Myocyte (in vitro differentiated cells): Measurements from ENCODE around the gene CMIP. TPM values are rescaled to one million over a fixed set of nuclear protein-coding genes. Genes with fewer than 3 reads are reported as not detected.
A peak's percentile ranks its signal among the peaks of the same experiment; 100 is the strongest.

Experiments used
- DNase-seq: peaks from one replicate; pipeline ENCODE4 v3.0.0-alpha.2; 2012; ENCODE audit warnings: low read depth
- total RNA-seq: library from RNA; depleted of rRNA; stranded (reverse); fragments of >200 nt; gene quantifications from 2 replicates; pipeline ENCODE4 v1.2.3, GENCODE V29; 2014

CMIP gene
- total RNA-seq, 1 donor from 2014 or later = 13.5 TPM

DNA sequence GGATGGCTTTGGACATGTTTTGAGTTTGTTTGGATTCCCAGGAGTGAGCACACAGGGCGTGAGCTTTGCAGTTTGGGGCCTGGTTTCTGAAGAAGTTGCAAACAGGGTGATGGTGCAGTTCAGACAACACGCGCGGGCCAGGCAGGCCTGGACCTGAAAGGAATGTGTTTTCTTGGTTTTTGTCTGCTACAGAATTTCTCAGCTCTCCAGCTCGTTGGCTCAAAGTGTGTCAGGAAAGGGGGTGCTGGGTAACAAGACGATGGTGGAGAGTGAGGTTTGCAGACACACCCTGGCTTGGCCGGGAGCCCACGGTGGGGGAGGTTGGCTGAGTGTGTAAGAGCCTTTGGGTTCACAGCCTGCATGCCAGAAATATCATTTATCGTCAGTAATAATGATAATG lies 82.3 kb downstream of the CMIP start:
- no peak for DNase-seq

DNA sequence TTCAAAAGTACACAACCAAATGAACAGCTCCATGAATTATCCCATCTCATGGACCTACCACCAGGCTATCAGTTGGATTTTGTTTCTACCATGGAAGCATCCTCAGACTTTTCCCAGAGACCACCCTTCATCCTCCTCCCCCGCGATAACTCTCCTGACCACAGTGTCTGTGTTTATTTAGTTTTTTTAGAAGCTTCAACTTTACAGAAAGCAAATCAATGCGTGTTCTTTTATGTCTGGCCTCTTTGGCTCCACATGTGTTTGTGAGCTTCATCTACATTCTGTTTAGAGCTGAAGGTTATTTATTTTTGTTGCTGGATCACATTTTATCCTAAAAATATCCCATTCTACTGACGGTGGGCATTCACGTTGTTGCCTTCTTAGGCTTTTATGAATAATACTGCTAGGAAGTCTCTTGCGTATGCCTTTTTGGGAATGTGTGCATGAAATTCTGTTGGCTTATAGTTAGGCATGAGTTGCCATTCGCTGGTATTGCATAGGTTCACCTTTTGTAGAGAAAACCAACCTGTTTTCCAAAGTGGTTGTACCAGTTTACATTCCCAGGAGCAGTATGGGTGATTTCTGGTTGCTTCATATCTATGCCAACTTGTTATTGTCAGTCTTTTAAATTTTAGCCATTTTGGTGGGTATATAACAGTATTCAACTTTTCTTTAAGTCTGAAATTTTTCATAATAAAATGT lies 83.0 kb downstream of the CMIP start:
- DNase-seq = no peak

DNA sequence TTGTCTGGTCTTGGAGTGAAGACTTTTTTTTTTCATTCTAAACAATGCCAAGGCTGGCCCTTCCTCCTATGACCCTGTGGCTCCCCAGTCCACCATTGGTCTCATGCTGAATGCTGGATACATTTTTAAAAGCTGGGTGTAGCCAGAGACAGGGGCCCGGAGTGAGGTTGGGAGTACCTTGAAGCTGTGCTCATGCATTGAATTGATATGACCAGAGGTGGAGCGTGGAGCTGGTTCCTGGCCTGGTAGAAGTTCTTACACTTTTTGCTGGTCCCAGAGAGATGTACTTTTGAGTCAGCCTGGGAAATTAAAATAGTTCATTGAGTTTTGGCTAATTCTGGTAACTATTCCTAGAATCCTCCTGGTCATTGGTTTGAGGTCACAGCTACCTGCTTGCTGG lies 83.6 kb downstream of the CMIP start:
- no peak for DNase-seq

DNA sequence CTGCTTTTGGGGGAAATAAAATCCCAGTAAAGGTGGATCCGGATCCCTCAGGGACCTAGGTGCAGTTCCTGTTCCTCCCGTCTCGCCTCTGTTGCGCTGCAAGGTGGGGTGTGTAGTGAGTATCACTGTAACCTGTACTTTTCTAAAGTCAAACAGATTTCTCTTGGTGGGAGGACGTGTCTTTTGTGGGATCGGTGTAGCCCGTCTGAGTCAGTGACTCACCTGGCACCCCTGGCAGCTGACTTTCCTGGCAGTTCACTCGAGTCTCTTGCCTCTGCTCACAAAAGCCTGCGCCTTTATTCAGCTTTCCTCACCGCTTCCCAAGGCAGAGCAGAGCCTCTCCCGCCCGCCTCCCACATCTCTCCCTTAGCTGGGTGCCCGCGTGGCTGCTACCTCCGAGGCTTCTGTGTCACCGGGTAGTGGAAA lies 85.7 kb downstream of the CMIP start:
- no peak for DNase-seq

DNA sequence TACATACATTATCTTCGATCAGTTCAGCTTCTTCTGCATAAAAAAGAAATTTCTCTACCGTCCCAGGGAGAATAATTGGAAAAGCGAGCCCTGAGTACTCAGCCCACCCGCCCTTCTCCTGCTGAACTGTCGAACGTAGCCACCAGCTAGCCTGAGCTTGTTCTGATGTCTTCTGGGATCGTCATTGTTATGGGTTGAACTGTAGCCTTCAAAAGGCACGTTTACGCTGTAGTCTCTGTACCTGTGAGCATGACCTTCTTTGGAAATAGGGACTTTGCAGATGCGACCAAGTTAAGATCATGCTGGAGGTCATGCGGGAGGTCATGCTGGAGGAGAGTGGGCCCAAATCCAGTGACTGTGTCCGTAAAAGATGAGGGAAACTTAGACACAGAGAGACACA lies 86.2 kb downstream of the CMIP start:
- no peak for DNase-seq

DNA sequence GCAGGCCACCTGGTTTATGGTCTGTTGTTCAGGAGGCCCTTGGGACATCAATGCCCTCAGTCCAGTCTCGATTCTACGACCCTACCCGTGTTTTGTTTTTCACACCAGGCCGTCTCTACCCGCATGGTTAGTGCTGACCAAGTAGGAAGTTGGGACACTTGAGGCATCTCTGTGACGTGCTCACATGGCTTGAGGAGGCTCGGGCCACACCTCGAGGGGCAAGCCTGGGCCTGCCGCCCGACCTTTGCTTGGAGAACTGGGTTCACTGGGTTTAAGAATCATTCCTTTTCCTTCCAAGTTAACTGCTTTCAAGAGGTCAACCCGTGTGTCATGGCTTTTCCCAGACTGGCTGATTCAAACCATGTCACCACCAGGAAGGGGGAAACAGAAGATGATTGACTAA lies 86.8 kb downstream of the CMIP start:
- DNase-seq = no peak

DNA sequence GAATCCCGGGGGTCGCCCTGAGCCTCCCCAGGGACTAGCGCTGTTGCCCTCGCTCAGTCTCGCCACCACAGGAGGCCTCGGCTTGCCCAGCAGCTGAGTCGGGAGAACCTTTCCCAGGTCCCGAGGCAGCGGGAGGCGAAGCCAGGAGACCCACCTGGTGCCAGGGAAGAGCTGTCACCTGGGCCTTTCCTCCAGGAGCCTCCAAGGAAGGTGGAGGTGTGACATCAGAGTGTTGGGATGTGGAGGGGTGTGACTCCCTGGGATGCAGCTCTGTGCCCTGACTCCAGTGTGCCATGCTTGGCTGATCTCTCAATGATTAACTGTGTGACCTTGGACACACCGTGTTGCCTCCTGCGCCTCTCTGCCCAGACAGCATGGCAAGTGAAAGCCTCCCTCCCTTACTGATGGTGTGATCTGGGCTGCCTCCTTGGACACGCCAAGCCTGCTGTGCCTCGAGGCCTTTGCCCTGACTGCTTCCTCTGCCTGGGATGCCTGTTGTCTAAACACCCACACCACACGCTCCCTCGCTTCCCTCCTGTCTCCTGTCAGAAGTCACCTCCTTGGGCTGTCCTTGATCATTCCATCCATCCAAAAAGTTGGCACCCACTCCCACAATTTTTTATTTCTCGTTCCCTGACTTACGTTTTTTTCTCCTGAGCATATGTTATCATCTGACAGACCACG lies 88.0 kb downstream of the CMIP start:
- no peak for DNase-seq

DNA sequence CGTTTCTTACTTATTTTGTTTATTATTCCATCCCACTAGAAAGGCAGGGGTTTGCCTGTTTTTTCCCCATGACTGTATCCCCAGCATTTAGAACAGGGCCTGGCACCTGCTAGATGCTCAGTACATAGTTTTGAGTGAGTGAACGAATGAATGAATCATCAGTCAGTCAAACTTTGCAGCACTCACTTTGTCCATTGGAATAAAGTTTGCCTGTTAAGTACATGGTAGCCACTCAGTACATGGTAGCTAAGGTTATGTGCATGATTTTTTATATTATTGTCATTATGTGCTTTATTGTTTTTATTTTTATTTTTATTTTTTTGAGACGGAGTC lies 88.5 kb downstream of the CMIP start:
- DNase-seq = no peak

DNA sequence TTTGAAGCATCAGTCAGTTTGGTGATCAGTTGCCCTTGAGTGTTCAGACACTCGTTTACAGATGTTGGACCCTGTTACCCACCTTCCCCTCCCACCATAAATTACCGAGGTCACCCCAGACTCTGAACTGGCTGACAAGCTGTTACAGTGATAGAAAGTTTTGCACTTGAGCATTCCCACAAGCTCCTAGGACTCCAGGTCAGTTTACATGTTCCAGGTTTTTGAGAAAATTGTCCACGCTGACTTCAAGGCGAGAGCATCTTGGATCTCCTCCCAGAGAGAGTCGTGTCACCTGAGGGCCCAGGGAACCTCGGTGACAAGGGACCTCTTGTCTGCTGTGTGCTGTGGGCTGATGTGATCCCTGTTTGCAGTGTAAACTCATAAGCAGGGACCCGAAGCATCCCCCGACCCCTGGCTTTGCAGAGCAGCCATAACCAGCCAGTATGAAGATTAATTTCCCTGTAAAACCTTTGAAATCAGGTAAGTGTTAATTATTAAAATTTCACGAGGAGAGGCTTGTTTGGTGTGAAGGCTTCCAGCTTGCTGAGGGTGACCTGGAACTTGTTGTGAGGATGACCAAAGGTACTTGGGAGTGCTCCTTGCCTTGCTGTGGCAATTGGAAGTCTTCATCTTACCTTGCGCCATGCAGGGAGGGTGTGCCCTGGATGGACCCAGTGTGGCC lies 91.2 kb downstream of the CMIP start:
- no peak for DNase-seq

DNA sequence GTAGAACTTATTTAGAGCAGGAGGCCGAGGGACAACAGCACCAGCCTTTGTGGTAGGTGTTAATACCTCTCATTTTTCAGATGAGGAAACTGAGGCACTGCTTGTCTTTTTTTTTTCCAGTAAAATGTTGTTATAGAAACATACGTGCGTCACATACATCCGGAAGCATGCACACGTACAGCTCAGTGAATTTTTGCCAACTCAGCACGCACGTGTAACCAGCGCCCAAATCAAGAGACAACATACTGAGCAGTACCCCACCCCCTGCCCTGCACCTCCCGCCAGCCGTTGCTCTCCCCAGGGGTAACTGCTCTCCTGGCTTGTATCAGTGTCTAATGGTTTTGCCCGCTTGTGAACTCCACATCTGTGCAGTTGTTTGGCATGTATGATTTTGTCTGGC lies 92.0 kb downstream of the CMIP start:
- no peak for DNase-seq

DNA sequence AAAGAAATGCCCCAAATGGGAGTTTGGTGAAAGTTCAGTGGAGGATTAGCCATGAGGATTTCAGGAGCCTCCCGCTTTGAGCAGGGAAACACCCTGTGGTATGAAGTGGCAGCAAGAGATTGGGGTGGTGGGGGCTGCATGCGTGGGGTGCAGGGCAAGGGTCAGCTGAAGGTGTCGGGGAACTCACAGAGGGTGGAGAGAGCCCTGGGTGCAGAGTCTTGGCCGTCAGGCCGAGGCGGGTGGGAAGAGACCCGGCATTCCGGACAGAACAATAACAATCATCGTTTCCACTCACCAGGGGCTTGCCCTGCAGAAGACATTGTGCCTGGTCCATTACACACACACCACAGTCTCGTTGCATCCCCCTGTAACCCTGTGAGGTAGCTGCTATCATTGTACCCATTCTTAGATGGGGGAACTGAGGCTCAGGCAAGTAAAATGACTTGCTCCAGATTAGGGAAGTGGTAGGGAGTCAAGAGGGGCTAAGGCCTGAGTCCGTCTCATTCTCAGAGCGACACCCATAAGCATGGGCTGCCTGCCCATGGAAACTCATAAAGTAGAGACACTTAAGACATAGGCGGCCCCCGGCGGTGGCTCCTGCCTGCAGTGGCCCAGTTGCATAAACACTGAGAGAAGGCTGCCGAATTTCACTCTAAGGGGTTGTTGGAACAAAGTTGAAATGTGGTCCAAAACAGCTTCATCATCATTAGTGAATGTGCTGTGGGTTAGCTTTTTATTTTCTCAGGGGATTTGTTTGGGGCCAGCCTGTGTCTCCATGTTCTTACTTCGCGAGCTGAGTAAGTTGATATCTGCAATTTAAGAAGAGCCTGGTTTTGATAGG lies 93.3 kb downstream of the CMIP start:
- peak; percentile 22 for DNase-seq

DNA sequence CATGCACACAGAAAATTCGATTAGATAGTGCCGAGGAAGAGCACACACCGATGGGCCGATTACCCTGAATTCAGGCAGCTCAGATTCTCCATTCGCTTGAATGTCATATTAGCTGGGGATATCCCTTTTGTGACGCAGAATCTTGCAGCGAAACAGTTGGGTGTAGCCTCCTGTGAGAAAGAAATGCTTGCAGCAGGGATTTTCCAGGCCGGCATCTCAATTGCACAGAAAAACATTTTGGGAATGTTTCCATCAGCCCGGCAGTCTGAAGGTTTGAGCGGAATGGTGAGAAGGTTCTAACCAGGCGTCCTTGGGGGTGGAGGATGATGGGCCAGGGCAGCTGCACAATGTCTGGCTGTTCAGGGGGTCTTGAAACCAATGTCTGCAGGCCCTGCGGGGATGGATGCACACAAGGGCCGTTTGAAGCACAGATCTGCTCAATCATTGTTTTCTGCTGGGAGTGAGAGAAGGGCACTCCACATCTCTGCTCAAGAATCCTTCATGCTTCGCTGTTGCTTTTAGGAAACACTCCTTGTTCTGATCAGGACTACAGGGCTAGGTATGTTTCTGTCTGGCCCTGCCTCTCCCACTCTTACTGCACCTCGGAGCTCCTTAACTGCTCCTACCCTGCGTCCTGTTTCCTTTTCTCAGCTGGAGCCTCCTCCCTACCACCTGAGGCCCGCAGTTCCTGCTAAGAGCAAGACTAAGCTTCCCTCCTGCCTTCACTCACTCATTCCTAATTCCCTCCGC lies 94.6 kb downstream of the CMIP start:
- no peak for DNase-seq

DNA sequence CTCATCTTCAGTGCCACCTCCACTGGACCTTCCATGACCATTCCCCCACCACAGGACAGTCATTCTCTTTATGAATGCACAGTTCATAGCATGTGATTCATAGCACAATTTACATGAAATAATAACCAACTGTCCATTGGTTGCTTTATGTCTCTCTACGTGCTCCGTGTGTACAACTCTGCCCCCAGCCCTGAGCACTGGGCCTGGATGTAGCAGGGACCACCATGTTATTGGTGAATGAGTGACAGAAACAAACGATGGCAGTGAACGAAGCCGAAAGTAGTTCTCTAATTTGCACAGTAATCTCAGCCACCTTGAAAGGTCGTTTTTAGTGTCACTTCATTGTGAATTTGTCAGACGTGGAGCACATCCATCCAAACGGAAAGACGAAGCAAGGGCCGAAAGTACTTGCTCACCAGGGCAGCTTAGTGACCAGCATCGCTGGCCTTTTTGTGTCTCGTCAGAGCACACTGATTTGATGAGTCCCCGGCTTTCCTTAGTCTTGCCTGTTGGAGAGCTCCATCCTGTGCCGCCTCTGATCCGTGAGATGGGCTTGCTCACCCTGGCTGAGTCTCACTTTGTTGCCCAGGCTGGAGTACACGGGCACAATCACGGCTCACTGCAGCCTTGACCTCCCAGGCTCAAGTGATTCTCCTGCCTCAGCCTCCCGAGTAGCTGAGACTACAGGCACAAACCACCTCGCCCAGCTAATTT lies 95.3 kb downstream of the CMIP start:
- no peak for DNase-seq

DNA sequence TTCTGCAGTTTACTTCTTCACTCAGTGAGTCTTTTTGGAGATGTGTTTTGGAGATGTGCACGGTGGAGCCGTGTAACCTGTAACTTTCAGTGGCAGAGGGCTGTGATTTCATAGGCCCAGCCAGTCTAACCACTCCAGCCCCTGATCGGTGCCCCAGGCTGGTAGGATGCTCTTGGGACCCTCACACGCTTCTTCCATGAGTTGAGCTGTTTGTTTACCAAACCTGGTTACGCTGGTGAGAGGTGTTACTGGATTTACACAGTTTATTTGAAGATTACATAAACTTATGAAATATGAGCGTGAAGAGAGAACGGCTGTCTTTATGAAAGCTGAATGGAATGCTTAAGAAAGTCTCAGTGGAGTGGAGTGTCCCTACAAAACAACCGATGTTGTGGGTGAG lies 96.7 kb downstream of the CMIP start:
- DNase-seq = no peak

DNA sequence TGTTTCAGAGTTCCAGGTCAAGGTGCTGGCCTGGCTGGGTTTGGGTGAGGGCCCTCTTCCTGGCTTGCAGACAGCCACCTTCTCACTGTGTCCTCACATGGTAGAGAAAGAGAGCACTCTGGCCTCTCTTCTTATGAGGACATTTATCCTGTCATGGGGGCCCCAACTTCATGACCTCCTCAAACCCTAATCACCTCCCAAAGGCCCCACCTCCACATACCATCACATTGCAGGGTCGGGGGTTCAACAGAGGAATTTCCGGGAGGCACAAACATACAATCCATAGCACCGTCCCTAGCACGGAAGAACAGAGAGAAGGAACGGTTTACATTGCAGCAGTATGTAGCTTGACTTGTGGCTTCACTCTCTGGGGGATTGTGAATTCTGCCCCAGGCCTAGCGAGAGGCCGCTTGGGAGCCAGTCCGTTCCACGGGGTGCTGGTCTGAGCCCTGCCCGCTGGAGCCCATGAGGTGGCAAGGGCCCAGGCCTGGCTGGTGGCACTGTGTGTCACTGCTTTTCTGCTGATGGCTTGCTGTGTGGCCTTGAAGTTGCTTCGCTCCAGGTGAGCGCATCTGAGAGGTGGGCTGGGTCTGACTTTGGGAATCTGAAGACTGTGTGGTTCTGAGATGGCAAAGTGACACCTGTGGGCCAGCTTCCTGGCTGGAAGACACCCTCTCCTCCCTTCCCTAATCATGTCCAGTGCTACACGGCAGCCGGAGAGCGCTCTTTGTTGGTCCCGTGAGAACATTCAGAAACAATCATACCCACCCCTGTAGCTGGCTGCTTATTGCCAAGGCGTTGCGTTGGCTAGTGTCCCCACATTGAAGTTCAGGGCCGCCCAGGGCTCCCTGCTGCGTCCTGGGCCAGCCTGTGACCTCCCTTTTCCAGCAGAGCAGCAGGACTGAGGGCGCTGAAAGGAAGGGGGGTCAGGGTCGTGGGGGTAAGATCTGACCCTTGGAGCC lies 98.3 kb downstream of the CMIP start:
- DNase-seq = no peak

DNA sequence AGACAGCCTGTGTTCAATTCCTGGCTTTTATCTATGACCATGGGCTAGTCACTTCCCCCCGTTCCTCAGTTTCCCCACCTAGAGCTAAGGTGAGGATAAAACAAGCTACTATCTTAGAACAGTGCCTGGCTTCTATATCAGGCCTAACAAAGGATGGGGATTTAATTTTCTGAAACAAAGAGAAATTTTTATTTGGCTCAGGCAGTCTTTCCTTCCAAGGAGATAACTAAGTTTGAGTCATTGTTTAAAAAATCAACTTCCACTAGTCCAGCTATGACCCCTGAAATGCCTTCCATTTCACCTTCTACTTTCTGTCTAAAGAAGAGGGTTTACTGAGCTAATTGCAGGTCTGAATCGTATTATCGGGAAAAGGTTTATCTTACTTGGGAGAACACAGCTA lies 99.0 kb downstream of the CMIP start:
- DNase-seq = no peak

DNA sequence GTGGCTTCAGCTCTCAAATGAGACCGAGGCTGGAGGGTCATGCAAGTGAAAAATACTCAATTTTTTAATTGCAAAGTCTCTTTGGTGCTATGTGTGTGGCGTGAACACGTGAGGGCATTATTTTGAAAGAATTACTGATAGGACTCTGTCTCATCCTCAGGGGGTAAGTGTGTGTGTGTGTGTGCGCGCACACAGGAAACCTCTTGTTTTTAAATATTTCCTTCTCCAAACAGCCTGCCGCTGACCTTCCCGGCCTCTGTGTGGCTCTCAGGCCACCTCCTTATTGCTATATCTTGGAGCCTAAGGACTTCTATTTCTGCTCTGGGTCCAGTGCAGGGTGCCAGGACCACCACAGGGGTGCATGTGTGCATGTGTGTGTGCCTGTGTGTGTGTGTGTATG lies 99.7 kb downstream of the CMIP start:
- no peak for DNase-seq

DNA sequence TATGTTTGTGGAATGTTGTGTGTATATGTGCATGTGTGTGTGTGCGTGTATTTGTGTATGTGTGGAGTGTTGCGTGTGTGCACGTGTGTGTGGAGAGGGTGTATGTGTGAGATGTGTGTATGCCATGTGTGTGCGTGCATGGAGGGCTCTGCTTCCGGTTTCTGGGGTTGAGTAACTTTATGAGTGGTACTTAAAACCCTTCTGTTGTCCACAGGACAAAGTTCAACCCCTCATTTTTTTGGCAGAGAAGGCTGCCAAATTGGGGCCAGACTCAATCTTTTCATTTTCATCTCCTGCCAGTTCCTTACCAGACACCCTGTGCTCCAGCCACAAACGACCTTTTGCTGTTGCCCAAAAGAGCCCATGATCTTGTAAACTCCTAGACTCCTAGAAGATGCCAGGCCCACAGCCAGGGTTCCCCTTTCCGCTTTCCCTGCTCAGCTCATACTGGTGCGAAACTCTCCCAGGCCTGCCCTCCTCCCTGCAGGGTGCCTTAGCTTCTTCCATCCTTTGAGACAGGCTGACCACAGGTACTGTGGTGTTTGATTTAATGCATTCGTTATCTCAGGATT lies 100.2 kb downstream of the CMIP start:
- DNase-seq = no peak
